Endodermal cell (in vitro differentiated cells): ENCODE measurements around the gene ARHGAP6. TPM values are rescaled to one million over a fixed set of nuclear protein-coding genes. Genes with fewer than 3 reads are reported as not detected.

ENCODE experiments used
- DNase-seq: peaks from one replicate; pipeline ENCODE4 v3.0.0-alpha.2; 2017
- H3K27ac ChIP-seq: 2 replicates; pipeline ENCODE4 v1.5.1; 2013; ENCODE audit warnings: mild to moderate bottlenecking, low read depth, low read length, moderate library complexity
- H3K27me3 ChIP-seq: 2 replicates; pipeline ENCODE4 v1.6.1; 2013; ENCODE audit warnings: mild to moderate bottlenecking, low read length, moderate library complexity; ENCODE audit not compliant: insufficient read depth, control insufficient read depth, poor library complexity, severe bottlenecking
- H3K36me3 ChIP-seq: 2 replicates; pipeline ENCODE4 v1.7.0; 2013; ENCODE audit warnings: mild to moderate bottlenecking, low read length, moderate library complexity; ENCODE audit not compliant: control insufficient read depth, insufficient read depth
- H3K4me1 ChIP-seq: one replicate; pipeline ENCODE4 v1.7.0; 2013; ENCODE audit warnings: low read length; ENCODE audit not compliant: control insufficient read depth, insufficient read depth
- H3K4me3 ChIP-seq: 2 replicates; pipeline ENCODE4 v1.5.1; 2013; ENCODE audit warnings: mild to moderate bottlenecking, low read length, moderate library complexity
- H3K9ac ChIP-seq: 2 replicates; pipeline ENCODE4 v1.6.1; 2013; ENCODE audit warnings: mild to moderate bottlenecking, low read length, moderate library complexity; ENCODE audit not compliant: poor library complexity, severe bottlenecking; ENCODE audit errors: extremely low read depth
- H3K9me3 ChIP-seq: 2 replicates; pipeline ENCODE4 v1.6.1; 2013; ENCODE audit warnings: mild to moderate bottlenecking, low read length, moderate library complexity; ENCODE audit not compliant: control insufficient read depth
- H3K27ac Mint-ChIP-seq: 2 replicates; pipeline ENCODE4 v1.8.0; 2020; ENCODE audit warnings: mixed read lengths
- H3K27me3 Mint-ChIP-seq: 2 replicates; pipeline ENCODE4 v1.8.0; 2021; ENCODE audit warnings: mild to moderate bottlenecking, mixed read lengths; ENCODE audit not compliant: insufficient read depth
- H3K36me3 Mint-ChIP-seq: 2 replicates; pipeline ENCODE4 v1.8.0; 2020; ENCODE audit warnings: low read depth, mixed read lengths
- H3K4me1 Mint-ChIP-seq: 2 replicates; pipeline ENCODE4 v1.8.0; 2020; ENCODE audit warnings: mixed read lengths
- H3K4me3 Mint-ChIP-seq: 2 replicates; pipeline ENCODE4 v1.8.0; 2020; ENCODE audit warnings: mild to moderate bottlenecking, moderate library complexity, mixed read lengths
- H3K9me3 Mint-ChIP-seq: 2 replicates; pipeline ENCODE4 v1.8.0; 2020; ENCODE audit warnings: mild to moderate bottlenecking, mixed read lengths
- WGBS, 2 experiments: methylation state at CpG; one replicate each; pipeline versions ENCODE4 v1.1.5 to v1.1.7; 2013; ENCODE audit warnings: missing lambda C conversion rate in 2 of 2, mixed read lengths in 1 of 2; ENCODE audit not compliant: insufficient coverage in 1 of 2, insufficient read length in 1 of 2; 5-methylcytosine and 5-hydroxymethylcytosine counted together
- total RNA-seq, 2 donors: library from RNA; stranded (reverse); fragmentation: NEBNext Ultra II Directional in 1 of 2; extraction: Animal tissue kit (Norgen Biotek cat#: 25700) in 1 of 2; gene quantifications; 2 replicates in 1 of 2; 3 replicates in 1 of 2; pipeline ENCODE4 v1.2.1, GENCODE V29; 2021
- TF ChIP-seq, protein P1 (sequence below): fragments of 200-600 bp; sonication (generic); conservative IDR thresholded peaks from 2 replicates; pipeline ENCODE4 v1.5.0; 2021; ENCODE audit warnings: antibody characterized with exemption, mild to moderate bottlenecking

Gene ARHGAP6
- total RNA-seq, 2 donors from 2014 or later: 0.48 to 0.73 TPM

DNA sequence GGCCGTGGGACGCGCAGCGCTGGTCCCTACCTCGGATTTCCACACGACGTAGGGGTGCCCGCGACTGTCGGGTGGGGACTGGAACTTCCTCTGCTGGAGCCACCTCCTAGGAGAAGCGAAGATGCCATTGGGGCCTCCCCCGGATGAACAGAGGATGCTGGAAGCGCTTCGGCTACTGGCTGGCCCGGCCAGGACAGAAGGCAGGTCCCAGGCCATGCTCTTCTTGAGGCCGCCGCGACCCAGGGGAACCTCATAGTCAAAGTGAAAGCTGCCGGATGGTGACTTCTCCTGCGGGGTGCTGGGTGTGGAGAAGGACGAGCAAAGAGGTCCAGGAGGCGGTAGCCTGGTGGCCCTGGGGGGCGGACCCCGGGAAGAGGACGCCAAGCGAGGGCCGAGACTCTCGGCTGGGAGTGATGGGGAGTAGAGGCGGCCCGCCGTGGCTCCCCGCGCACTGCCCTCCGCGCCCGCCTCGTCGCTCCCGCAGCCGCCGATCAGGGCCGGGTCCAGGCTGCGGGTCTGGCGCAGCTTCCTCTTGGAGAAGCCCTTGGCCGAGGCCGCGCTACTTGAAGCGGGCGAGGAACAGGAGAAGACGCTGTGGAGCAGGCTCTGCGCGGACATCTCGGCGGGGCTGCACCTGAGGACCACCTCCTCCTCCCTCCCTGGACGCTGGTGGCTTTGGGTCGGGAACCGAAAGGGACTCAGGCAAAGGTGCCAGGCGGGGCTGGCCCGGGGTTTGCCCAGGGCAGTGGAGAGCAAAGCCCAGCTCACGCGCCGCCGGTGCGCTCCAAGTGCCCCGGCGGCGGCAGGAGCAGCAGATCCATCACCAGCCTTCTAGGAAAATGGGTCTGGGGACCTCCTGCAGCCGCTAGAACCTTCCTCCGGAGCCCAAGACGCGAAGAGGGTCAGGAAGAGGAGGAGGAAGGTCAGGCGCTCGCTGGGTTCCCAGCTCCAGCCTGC lies 1.2 kb downstream of the ARHGAP6 start:
- DNase-seq: peak; percentile 61
- H3K9me3 Mint-ChIP-seq: peaks cover 56% of the 10 kb centered on the region
- 3% methylated on average over 71 of the region's 73 CpGs; no CpG with 5 or more reads in 1 of the 2 experiments for WGBS, 2 experiments
- H3K9ac ChIP-seq: no peak overlapping the region
- H3K36me3 ChIP-seq: no peaks in the 10 kb centered on the region
- no peaks in the 10 kb centered on the region for H3K4me1 Mint-ChIP-seq
- H3K4me3 ChIP-seq: peak overlapping the region; percentile 73
- H3K36me3 Mint-ChIP-seq: no peaks in the 10 kb centered on the region
- peaks cover 94% of the 10 kb centered on the region for H3K27me3 Mint-ChIP-seq
- no peak overlapping the region for H3K27ac ChIP-seq
- TF ChIP-seq, protein P1, sequence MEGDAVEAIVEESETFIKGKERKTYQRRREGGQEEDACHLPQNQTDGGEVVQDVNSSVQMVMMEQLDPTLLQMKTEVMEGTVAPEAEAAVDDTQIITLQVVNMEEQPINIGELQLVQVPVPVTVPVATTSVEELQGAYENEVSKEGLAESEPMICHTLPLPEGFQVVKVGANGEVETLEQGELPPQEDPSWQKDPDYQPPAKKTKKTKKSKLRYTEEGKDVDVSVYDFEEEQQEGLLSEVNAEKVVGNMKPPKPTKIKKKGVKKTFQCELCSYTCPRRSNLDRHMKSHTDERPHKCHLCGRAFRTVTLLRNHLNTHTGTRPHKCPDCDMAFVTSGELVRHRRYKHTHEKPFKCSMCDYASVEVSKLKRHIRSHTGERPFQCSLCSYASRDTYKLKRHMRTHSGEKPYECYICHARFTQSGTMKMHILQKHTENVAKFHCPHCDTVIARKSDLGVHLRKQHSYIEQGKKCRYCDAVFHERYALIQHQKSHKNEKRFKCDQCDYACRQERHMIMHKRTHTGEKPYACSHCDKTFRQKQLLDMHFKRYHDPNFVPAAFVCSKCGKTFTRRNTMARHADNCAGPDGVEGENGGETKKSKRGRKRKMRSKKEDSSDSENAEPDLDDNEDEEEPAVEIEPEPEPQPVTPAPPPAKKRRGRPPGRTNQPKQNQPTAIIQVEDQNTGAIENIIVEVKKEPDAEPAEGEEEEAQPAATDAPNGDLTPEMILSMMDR: no peak
- H3K4me1 ChIP-seq: no peaks in the 10 kb centered on the region
- H3K27ac Mint-ChIP-seq: no peak overlapping the region
- H3K27me3 ChIP-seq: peaks cover 90% of the 10 kb centered on the region
- H3K4me3 Mint-ChIP-seq: peak overlapping the region; percentile 61
- no peaks in the 10 kb centered on the region for H3K9me3 ChIP-seq

DNA sequence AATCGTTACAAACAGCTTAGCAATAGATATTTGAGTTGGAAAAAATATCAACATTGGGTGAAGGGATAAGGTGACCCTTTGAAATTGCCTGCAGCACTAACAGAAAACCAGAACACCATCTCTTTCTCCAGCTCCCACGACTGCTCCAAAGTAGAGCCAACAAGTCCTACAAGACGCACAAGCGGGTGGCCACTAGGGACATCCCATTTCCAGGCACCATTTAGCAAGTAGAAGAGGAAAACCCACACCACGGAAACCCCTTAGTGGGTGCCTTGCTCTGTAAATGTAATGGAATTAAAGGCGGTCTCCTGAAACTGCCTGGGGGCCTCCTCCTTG lies 1.9 kb downstream of the ARHGAP6 start:
- Mint-ChIP-seq H3K27ac (no peak overlapping the region), H3K27me3 (peaks cover 93% of the 10 kb centered on the region), H3K9me3 (peaks cover 62% of the 10 kb centered on the region), H3K4me3 (peak overlapping the region; percentile 61), H3K4me1 (no peaks in the 10 kb centered on the region), H3K36me3 (no peaks in the 10 kb centered on the region)
- peak; percentile 49 for DNase-seq
- Histone ChIP-seq H3K9me3 (no peaks in the 10 kb centered on the region), H3K27me3 (peaks cover 90% of the 10 kb centered on the region), H3K36me3 (no peaks in the 10 kb centered on the region), H3K27ac (no peak overlapping the region), H3K4me3 (no peak overlapping the region), H3K4me1 (no peaks in the 10 kb centered on the region), H3K9ac (no peak overlapping the region)
- 20% methylated on average over 5 of the region's 6 CpGs; no CpG with 5 or more reads in 1 of the 2 experiments for WGBS, 2 experiments
- TF ChIP-seq, protein P1: peak; percentile 52

DNA sequence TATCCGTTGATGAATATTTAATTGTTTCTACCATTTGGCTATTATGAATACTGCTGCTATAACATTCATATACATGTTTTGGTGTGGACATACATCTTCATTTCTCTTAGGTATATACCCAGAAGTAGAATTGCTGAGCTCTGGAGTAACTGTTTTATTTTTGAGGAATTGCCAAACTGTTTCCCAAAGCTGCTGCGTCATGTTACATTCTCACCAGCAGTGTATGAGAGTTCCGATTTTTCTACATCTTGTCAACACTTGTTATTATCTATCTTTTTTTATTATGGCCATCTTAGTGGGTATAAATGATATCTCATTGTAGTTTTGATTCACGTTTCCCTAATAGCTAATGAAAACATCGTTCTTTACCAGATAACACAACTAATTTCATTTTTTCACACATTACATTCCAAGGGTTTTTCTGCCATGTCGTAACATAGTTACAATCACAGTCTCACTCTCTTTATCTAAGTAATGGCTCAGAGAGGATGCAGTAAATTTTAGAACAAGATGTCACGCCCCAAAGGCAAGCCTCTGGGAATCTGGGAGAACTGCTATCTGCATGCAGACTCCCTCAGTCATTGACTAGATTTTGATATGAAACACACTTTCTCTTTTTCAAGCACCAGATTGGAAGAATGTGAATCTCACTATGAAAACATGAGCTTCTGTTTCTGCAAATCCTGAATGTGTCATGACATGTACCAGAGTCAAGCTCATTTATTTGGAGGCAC lies 10.3 kb downstream of the ARHGAP6 start:
- no peak for DNase-seq

More for the DNA sequence above, 10.3 kb downstream of the ARHGAP6 start:
- no peak overlapping the region for H3K27ac Mint-ChIP-seq
- H3K4me3 Mint-ChIP-seq: no peak overlapping the region
- no peak overlapping the region for H3K9ac ChIP-seq
- H3K27me3 ChIP-seq: peaks cover 54% of the 10 kb centered on the region
- H3K27ac ChIP-seq: no peak overlapping the region
- WGBS, 2 experiments: 90% methylated on average over 4 of the region's 7 CpGs; no CpG with 5 or more reads in 1 of the 2 experiments
- peaks cover 50% of the 10 kb centered on the region for H3K9me3 Mint-ChIP-seq
- H3K4me1 Mint-ChIP-seq: no peaks in the 10 kb centered on the region
- no peaks in the 10 kb centered on the region for H3K9me3 ChIP-seq
- TF ChIP-seq, protein P1: no peak
- H3K4me3 ChIP-seq: no peak overlapping the region
- H3K4me1 ChIP-seq: no peaks in the 10 kb centered on the region
- no peaks in the 10 kb centered on the region for H3K36me3 Mint-ChIP-seq
- peaks cover 45% of the 10 kb centered on the region for H3K27me3 Mint-ChIP-seq
- no peaks in the 10 kb centered on the region for H3K36me3 ChIP-seq
